Lung microvascular endothelial cell (primary cell): ENCODE data around the gene ANKRD13D. TPM values are rescaled to one million over a fixed set of nuclear protein-coding genes. Genes with fewer than 3 reads are reported as not detected.

Source experiments
- DNase-seq, 2 donors: peaks; one replicate each; pipeline versions ENCODE4 v3.0.0 to v3.0.0-alpha.2; 2010; ENCODE audit warnings: low read depth in 2 of 2
- total RNA-seq: library from RNA; depleted of rRNA; stranded (reverse); fragments of >200 nt; gene quantifications from 2 replicates; pipeline ENCODE4 v1.2.1, GENCODE V29; 2014

ANKRD13D gene
- total RNA-seq, 1 donor from 2014 or later = 30.2 TPM

DNA sequence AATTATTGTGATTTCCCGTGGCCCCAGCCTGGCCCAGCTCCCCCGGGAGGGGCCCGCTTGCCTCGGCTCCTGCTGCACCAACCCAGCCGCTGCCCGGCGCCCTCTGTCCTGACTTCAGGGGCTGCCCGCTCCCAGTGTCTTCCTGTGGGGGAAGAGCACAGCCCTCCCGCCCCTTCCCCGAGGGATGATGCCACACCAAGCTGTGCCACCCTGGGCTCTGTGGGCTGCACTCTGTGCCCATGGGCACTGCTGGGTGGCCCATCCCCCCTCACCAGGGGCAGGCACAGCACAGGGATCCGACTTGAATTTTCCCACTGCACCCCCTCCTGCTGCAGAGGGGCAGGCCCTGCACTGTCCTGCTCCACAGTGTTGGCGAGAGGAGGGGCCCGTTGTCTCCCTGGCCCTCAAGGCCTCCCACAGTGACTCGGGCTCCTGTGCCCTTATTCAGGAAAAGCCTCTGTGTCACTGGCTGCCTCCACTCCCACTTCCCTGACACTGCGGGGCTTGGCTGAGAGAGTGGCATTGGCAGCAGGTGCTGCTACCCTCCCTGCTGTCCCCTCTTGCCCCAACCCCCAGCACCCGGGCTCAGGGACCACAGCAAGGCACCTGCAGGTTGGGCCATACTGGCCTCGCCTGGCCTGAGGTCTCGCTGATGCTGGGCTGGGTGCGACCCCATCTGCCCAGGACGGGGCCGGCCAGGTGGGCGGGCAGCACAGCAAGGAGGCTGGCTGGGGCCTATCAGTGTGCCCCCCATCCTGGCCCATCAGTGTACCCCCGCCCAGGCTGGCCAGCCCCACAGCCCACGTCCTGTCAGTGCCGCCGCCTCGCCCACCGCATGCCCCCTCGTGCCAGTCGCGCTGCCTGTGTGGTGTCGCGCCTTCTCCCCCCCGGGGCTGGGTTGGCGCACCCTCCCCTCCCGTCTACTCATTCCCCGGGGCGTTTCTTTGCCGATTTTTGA lies 3.3 kb upstream of the ANKRD13D start:
- no peak for DNase-seq

DNA sequence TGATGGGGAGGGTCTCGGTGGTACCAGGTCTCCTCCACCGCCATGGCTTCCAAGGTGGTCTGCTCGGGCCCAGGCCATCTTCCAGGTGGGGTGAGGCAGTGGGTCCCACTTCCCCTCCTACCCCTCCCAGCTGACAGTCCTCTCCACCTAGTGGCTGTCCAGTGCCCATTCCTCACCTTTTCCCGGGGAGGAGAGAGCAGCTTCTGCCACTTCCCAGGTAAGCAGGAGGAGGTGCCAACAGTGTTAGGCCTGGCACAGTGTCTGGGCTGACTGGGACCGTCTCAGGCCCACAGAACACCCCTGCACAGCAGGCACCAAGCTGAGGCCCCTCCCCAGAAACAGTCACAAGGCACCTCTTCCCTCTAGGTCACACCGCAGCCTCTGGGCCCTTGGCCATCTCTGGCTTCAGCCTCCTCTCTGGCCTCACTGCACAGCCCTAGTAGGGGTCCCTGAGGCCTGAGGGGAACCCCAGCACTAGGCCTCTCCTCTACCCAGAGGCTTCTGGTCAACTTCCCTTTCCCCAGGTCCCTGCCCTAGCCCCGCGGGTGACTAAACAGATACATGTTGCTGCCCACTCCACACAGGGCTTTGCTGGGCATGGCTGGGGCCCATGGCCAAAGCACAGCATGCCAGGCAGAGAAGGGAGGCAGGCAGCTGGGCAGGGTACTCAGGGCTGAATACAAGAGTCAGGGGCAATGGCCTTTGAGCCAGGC lies 2.3 kb upstream of the ANKRD13D start:
- no peak for DNase-seq

DNA sequence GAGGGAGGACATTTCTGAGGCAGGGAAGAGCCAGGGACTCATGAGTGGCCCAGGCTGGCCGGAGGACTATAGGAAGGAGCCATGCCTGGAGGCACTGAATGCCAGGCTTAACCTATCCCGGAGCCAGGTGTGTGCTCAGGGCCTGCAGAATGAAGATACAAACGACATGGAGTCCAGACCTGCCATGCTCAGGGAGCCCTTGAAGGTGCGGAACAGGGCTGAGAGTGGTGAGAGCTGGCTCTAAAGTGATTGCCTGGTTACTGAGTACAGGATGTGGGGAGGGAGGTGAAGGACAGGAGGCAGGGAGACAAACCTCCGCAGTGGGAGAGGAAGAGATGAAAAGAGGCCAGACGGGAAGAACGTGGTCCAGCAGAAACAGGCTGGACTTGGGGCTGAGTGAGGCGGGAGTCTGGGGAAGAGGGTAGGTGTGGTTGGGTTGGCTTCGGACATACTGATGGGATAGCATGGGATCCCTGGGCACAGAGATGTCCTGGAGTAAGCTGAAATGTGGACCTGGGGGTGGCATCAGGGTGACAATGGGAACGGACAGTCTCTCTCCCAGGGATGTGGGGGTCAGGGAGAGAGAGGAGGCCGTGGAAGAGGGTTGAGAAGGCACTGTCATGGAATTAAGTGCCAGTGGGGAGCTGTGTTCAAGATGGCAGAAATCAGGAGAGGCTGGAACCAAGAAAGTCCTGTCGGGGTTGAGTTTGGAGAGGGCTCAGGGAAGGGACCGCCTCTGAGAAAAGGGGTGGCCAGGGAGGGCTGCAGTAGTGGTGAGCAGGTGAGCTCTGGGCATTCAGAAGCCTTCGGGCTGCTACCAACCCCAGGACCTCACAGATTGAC lies 1.5 kb upstream of the ANKRD13D start:
- DNase-seq = no peak

DNA sequence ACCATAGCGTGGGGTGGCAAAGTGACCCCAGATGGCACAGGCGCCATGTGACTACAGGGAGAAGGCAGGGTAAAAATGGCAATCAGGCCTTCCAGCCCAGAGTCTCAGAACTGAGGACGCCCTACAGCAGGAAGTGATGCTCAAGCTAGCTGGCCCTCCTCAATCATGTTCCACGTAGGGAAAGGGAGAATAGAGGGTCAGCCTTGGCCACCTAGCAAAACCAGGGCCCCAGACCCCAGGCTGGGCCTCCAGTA lies 978 bp upstream of the ANKRD13D start:
- no peak for DNase-seq

DNA sequence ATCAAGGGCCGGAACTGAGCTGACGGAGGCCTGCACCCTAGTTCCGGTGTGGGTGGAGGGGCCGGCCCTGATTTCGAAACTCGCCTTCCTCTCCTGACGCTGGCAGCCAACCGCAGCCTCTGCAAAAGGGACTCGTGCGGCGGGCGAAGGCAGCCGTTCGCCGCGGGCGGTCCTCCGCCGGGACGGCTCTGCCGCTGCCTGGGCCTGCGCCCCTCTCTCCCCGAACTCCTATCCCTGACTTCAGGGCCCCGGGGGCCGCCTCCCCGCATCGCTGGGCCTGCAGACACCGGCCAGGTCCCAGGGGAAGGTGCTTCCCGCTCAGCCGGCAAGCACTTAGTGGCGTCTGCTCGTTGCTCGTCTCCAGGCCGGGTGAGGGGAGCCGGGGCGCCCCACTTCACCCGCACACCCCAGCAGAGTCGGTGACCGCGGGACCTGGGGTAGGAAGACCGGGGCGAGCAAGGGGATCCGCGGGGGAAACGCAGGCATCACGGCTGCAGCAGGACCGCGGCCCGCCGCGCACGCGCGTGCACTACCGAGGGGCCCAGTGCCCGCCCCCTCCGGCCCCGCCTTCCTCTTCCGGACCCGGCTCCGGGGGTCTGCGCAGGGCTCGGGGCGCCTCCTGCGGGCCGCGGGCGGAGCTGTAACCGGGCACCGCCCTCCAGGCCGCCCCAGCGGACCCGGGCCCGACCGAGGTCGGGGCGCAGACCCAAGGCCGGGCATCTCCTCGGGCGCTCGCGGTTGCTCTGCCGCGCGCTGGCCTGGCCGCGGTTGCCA lies 464 bp upstream of the ANKRD13D start:
- peak; percentile 87 to 91 for DNase-seq

DNA sequence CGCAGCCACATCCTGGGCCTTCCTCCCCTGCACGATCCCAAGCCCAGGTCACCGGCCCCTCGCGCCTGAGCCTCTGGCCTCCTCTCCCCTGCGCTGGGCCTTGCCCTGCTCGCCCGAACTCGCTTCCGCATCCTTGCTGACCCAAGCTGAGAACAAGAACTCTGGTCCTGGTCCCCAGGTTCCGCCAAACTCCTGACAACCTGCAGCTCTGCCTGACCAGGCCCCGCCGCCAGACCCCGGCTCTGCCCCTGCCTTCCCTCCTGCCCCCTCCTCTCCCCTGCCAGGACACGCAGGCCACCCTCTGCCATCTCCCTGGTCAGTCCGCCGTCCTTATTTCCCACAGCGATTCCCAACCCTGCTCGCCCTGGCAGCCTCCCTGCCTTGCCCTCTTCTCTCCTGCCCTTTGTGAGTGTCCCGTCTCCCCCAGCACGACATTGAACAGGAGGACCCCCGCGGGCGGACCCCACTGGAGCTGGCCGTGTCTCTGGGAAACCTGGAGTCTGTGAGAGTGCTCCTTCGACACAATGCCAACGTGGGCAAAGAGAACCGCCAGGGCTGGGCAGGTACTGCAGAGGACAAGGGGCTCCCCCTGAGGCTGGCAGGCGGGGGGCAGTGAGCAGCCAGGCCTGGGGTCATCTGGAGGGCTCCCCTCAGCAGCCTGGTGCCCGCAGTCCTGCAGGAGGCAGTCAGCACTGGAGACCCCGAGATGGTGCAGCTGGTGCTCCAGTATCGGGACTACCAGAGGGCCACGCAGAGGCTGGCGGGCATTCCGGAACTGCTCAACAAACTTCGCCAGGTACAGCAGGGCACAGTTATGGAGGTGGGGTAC lies 762 bp downstream of the ANKRD13D start:
- DNase-seq = peak in 1 of 2 donors; percentile 29

DNA sequence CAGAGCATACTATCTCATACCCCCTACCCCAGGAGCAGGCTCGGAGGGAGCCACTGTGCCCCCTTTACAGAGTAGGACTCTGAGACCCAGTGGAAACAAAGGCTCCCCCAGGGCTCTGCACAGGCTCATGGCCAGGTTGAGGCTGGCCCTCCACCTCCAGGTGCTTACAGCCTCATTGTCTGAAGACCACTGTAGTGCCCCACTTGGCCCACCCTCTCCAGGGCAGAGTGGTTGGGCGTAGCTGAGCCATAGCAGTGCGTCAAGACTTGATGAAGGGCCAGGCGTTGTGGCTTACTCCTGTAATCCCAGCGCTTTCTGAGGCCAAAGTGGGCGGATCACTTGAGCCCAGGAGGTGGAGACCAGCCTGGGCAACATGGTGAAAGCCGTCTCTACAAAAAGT lies 1.7 kb downstream of the ANKRD13D start:
- DNase-seq = no peak

DNA sequence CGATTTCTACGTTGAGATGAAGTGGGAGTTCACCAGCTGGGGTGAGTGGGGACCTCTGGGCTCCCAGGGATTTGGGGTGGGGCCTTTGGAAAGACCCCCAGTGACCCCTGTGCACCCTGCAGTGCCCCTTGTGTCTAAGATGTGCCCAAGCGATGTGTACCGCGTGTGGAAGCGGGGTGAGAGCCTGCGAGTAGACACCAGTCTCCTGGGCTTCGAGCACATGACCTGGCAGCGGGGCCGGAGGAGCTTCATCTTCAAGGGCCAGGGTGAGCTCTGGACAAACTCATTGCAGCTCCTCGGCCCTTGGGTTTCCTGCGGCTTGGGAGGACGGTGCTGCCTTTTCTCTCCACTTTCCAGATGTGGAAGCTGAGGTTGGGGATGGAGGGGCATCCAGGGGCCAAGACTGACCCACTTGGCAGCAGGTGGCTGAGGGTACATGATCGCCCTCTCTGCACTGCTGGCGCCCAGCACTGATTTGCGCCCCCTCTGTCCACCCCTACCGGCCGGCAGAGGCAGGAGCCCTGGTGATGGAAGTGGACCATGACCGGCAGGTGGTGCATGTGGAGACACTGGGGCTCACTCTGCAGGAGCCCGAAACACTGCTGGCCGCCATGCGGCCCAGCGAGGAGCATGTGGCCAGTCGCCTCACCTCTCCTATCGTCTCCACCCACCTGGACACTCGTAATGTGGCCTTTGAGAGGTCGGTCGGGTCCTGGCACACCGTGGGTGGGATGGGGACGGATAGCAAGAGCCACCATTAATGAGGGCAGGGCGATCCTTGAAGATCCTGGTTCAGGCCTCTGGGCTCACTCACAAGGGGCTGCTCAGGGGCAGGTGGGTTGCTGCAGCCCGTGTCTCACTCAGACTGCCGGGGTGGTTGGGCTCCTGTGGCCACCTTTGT lies 2.6 kb downstream of the ANKRD13D start:
- no peak for DNase-seq

DNA sequence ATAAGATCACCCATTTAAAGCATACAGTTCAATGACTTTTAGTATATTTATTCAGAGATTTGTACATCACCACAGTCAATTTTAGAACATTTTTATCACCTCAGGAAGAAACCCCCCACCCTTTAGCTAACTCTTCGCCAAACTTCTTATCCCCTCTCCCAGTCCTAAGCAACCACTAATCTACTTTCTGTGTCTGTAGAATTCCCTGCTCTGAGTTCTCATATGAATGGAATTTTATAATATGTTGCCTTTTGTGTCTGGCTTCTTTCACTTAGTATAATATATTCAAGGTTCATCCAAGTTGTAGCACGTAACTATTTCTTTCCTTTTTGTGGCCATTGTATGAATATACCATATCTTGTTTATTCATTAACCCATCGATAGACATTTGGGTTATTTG lies 3.6 kb downstream of the ANKRD13D start:
- DNase-seq = no peak

DNA sequence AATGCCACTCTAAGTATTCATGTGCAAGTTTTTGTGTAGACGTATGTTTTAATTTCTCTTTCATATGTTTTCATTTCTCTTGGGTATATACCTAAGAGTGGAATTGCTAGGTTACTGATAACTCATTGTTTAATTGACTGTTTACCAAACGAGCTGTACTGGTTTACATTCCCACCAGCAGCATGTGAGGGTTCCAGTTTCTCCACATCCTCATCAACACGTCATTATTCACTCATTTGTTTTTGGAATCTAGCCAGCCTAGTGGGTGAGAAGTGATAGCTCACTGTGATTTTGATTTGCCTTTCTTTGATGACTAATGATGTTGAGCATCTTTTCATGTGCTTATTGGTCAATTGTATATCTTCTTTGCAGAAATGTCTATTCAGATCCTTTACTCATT lies 4.0 kb downstream of the ANKRD13D start:
- peak; percentile 23 to 83 for DNase-seq

DNA sequence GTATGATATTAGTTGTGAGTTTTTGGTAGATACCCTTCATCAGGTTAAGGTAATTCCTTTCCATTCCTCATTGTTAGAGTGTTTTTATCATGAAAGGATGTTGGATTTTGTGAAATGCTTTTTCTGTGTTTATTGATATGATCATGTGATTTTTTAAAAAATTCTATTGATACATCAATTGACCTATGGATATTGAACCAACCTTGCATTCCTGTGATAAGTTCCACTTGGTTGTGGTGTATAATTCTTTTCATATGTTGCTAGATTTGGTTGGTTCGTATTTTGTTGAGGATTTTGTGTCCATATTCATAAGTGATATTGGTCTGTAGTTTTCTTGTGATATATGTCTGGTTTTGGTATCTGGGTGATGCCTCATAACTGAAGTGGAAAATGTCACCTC lies 6.7 kb downstream of the ANKRD13D start:
- no peak for DNase-seq

DNA sequence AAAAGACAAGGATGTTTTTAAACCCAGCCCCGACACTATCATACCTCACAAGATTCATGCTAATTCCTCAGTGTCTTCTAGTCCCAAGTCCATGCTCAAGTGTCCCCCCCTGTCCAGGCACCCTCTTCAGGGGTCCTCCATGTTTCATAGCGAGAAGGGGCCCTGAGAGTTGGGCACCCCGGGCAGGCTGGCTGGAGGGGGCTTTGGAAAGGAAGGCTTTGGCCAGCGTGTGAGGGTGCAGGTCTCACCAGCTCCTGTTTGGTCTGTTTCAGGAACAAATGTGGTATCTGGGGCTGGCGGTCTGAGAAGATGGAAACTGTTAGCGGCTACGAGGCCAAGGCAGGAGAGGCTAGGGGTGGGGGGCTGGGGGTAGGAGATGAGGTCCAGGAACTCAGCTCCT lies 9.7 kb downstream of the ANKRD13D start:
- DNase-seq = no peak

DNA sequence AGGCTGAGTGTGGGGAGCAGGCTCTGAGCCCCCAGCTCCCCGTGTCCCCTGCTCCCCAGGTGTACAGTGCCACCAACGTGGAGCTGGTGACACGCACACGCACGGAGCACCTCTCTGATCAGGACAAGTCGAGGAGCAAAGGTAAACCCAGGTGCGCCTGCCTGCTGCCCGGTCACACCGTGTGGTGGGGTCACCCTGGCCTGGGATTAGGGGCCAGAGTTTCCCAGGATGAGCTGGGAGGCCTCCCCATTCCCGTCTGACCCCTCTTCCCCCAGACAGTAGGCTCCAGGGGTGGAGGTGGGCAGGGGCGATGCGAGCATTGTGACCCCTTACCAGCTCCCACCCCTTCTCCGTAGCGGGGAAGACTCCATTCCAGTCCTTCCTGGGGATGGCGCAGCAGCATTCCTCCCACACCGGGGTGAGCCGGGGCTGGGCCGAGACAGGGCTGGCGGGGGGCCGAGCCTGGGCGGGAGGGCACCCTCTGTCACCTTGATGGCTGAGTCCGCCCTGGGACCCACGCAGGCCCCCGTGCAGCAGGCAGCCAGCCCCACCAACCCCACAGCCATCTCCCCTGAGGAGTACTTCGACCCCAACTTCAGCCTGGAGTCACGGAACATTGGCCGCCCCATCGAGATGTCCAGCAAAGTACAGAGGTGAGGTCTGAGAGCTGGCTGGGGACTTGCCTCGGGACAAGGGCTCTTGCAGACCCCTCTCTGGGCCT lies 10.5 kb downstream of the ANKRD13D start:
- DNase-seq = no peak

DNA sequence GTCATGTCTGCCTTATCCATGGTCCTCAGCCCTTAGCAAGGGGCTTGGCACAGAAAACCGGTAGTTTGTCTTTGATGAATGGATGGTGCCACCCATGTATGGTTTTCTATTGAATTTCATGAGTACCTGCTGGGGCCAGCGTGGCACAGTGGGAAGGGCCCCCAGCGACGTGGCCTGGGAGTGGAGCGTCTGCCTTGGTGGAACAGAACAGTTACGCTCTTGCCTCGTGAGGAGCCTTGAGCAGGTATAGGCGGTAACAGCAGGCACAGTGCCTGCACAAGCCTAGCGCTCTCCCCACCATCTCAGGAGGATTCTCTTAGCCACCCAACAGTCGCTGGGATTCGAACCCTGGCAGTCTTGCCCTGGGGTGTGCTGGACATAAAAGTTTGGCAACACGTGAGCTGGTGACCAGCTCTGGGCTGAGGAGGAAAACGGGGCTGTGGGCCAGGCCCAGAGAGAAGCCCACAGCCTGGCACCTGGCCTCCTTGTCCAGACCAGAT lies 11.2 kb downstream of the ANKRD13D start:
- DNase-seq = no peak

DNA sequence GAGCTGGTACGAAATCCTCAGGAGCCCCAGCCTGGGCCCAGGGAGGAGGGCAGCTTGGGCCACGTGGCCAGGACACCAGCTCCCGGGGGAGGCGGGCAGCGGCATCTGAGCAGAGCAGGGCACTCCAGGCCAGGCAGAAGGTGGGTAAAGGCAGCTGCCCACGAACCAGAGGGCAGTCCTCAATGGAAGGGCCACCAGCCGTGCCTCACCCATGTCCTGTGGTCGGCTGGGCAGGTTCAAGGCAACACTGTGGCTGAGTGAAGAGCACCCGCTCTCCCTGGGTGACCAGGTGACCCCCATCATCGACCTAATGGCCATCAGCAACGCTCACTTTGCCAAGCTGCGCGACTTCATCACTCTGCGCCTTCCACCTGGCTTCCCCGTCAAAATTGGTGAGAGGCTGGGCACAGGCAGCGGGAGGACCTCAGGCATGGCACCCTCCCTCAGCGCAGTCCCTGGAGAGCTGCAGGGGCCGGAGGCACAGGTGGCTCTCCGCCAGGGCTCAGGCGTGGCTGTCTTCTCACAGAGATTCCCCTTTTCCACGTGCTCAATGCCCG lies 11.7 kb downstream of the ANKRD13D start:
- no peak for DNase-seq

DNA sequence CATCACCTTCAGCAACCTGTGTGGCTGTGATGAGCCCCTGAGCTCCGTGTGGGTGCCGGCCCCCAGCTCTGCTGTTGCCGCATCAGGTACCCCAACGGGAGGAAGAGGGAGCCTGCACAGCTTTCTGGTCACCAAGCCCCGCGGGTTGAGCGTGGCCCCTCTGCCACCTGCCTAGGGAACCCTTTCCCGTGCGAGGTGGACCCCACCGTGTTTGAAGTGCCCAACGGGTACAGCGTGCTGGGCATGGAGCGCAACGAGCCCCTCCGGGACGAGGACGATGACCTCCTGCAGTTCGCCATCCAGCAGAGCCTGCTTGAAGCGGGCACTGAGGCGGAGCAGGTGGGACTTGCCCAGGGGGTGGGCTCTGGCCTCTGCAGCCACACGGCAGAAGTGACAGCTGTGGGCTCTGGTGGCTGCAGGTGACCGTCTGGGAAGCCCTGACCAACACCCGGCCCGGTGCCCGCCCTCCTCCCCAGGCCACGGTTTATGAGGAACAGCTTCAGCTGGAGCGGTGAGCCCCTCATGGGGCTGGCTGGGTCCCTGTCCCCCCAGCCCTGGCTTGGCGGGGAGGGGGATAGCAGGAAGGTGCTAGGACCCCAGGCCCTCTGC lies 12.3 kb downstream of the ANKRD13D start:
- DNase-seq = no peak

DNA sequence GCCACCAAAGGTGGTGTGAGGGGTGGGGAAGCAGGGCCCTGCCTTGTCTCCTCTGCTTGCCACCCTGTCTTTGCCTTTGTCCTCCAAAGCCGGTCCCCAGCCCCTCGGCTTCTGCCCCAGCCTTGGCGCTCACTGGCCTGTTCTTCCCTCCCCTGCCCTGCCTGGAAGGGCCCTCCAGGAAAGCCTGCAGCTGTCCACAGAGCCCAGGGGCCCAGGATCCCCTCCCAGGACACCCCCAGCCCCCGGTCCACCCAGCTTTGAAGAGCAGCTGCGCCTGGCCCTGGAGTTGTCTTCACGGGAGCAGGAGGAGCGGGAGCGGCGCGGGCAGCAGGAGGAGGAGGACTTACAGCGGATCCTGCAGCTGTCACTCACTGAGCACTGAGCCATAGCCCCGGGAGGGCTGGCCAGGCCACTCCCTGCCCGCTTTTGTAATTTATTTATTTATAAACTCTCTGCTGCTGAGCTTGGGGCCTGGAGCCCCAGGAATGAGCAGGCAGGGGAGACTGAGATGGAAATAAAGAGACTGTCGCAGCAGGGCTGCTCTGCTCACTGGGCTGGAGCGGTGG lies 12.9 kb downstream of the ANKRD13D start:
- no peak for DNase-seq
